GM12878 (cell line): ENCODE measurements around the gene CNNM2. TPM values are rescaled to one million over a fixed set of nuclear protein-coding genes. Genes with fewer than 3 reads are reported as not detected.

Experiments
- ATAC-seq: fragments of 200-7000 bp; cut with Tn5 transposase; 3 replicates; pipeline ENCODE4 v1.9.1; 2020; ENCODE audit warnings: mild to moderate bottlenecking, moderate library complexity
- BruUV-seq: library from RNA; stranded (reverse); fragments of 400-500 nt; replicated peaks from 2 replicates; lab custom pipeline; 2021; lab: Mats Ljungman, UMichigan
- CTCF ChIA-PET: fragments of 300-600 bp; sonication (Branson Sonifier 250); formaldehyde crosslinking; extraction: SDS; loops from one replicate; lab custom pipeline; 2021; ENCODE audit warnings: inconsistent platforms; lab: Yijun Ruan, JAX
- POLR2A ChIA-PET: fragments of 350-600 bp; formaldehyde crosslinking; extraction: SDS; loops from one replicate; lab custom pipeline; 2021; ENCODE audit warnings: inconsistent platforms; lab: Charles Lee
- RAD21 ChIA-PET: fragments of 300-600 bp; sonication (Branson Sonifier 250); formaldehyde crosslinking; loops from one replicate; lab custom pipeline; 2023; ENCODE audit warnings: antibody characterized with exemption; ENCODE audit not compliant: unreplicated experiment; lab: Charles Lee
- SMC1A ChIA-PET: fragments of 300-600 bp; sonication (Branson Sonifier 250); formaldehyde crosslinking; loops from one replicate; lab custom pipeline; 2023; ENCODE audit not compliant: unreplicated experiment, uncharacterized antibody; lab: Charles Lee
- DNase-seq: peaks from one replicate; pipeline ENCODE4 v3.0.0-alpha.2; 2011; ENCODE audit warnings: low read depth, low spot score
- FAIRE-seq: peaks from 3 replicates; lab custom pipeline; 2011; peaks lifted over from hg19 to GRCh38; lab: Jason Lieb, UNC
- H2AFZ ChIP-seq: 2 replicates; pipeline ENCODE4 v1.6.0; 2011; ENCODE audit warnings: low read depth, low read length, control low read depth; ENCODE audit not compliant: control insufficient read depth
- H3K27ac ChIP-seq: 2 replicates; pipeline ENCODE4 v1.5.1; 2011; ENCODE audit warnings: control low read depth; ENCODE audit not compliant: control insufficient read depth, insufficient read depth
- H3K27me3 ChIP-seq, 2 experiments: replicated peaks in 1 of 2; 2 replicates each; pipeline versions ENCODE4 v1.6.0 to v1.6.1; 2011; ENCODE audit warnings: low read length in 1 of 2; ENCODE audit not compliant: control insufficient read depth in 2 of 2, insufficient read depth in 2 of 2
- H3K36me3 ChIP-seq, 2 experiments: 2 replicates each; pipeline ENCODE4 v1.5.1; 2011; ENCODE audit warnings: low read length in 1 of 2; ENCODE audit not compliant: control insufficient read depth in 2 of 2, insufficient read depth in 2 of 2
- H3K4me1 ChIP-seq: 2 replicates; pipeline ENCODE4 v1.6.1; 2011; ENCODE audit warnings: mild to moderate bottlenecking, low read length, moderate library complexity, mixed read lengths; ENCODE audit not compliant: control insufficient read depth, insufficient read depth
- H3K4me2 ChIP-seq: 2 replicates; pipeline ENCODE4 v1.6.0; 2011; ENCODE audit warnings: control low read depth; ENCODE audit not compliant: control insufficient read depth, insufficient read depth
- H3K4me3 ChIP-seq: fragments of 200-600 bp; sonication (generic); 2 replicates; pipeline ENCODE4 v1.5.1; 2016
- H3K79me2 ChIP-seq: 2 replicates; pipeline ENCODE4 v1.6.0; 2011; ENCODE audit warnings: low read length; ENCODE audit not compliant: control insufficient read depth, insufficient read depth
- H3K9ac ChIP-seq: 2 replicates; pipeline ENCODE4 v1.8.0; 2011; ENCODE audit warnings: low read length, control low read depth, mixed read lengths; ENCODE audit not compliant: control insufficient read depth, insufficient read depth
- H3K9me3 ChIP-seq: replicated peaks from 3 replicates; pipeline ENCODE4 v1.5.1; 2011; ENCODE audit warnings: mild to moderate bottlenecking, low read length; ENCODE audit not compliant: control insufficient read depth, insufficient read depth
- H4K20me1 ChIP-seq: 2 replicates; pipeline ENCODE4 v1.6.0; 2011; ENCODE audit not compliant: control insufficient read depth, insufficient read depth
- BCL11A ChIP-seq: IDR thresholded peaks from 2 replicates; pipeline ENCODE4 v1.6.1; 2011; ENCODE audit warnings: low read depth, low read length
- GABPA ChIP-seq: IDR thresholded peaks from 2 replicates; pipeline ENCODE4 v1.6.1; 2014; ENCODE audit warnings: antibody characterized with exemption, low read depth, mild to moderate bottlenecking, inconsistent platforms
- HCFC1 ChIP-seq: fragments of 150-350 bp; IDR thresholded peaks from 2 replicates; pipeline ENCODE4 v1.6.1; 2014; ENCODE audit warnings: low read length
- JUND ChIP-seq: IDR thresholded peaks from 2 replicates; pipeline ENCODE4 v1.6.1; 2012; ENCODE audit warnings: low read depth, mild to moderate bottlenecking, low read length, improper control_type of control experiment, moderate library complexity
- KDM1A ChIP-seq: fragments of 200-600 bp; sonication (generic); IDR thresholded peaks from 2 replicates; pipeline ENCODE4 v1.6.1; 2016; ENCODE audit warnings: borderline replicate concordance
- MEF2B ChIP-seq: fragments of 450-650 bp; IDR thresholded peaks from 2 replicates; pipeline ENCODE4 v1.6.1; 2018; ENCODE audit warnings: mild to moderate bottlenecking, moderate library complexity; ENCODE audit not compliant: partially characterized antibody, poor library complexity, severe bottlenecking
- RB1 ChIP-seq: fragments of 450-650 bp; formaldehyde crosslinking; IDR thresholded peaks from 2 replicates; pipeline ENCODE4 v1.6.1; 2017; ENCODE audit warnings: mild to moderate bottlenecking, borderline replicate concordance
- SP1 ChIP-seq: IDR thresholded peaks from one replicate; pipeline ENCODE4 v1.6.1; 2011; ENCODE audit warnings: low read depth, low read length
- TCF7 ChIP-seq: IDR thresholded peaks from 2 replicates; pipeline ENCODE4 v1.6.1; 2014; ENCODE audit warnings: antibody characterized with exemption, borderline replicate concordance
- ZNF217 ChIP-seq: fragments of 450-650 bp; IDR thresholded peaks from 2 replicates; pipeline ENCODE4 v1.6.1; 2017; ENCODE audit warnings: antibody characterized with exemption, mild to moderate bottlenecking
- ZNF274 ChIP-seq: IDR thresholded peaks from one replicate; pipeline ENCODE4 v1.8.0; 2011; ENCODE audit not compliant: insufficient read length, insufficient read depth
- ZNF622 ChIP-seq: fragments of 450-650 bp; IDR thresholded peaks from 2 replicates; pipeline ENCODE4 v1.6.1; 2017; ENCODE audit warnings: mild to moderate bottlenecking, inconsistent platforms
- WGBS: methylation state at CpG from one replicate; pipeline ENCODE4 v1.1.6; 2016; ENCODE audit warnings: low lambda C conversion rate; ENCODE audit not compliant: insufficient replicate concordance, insufficient coverage; ENCODE audit errors: missing lambda C conversion rate; 5-methylcytosine and 5-hydroxymethylcytosine counted together
- in situ Hi-C: fragments of 300-500 bp; cut with MboI; formaldehyde crosslinking; loops from 9 replicates; pipeline ENCODE4 v1.14.3; 2018; ENCODE audit warnings: mixed read lengths
- intact Hi-C: fragments of 100-400 bp; cut with micrococcal nuclease; formaldehyde crosslinking; loops from one replicate; pipeline ENCODE4 v1.14.2; 2022; ENCODE audit not compliant: unreplicated experiment
- polyA plus RNA-seq, 11 experiments: library from polyadenylated mRNA; depleted of rRNA in 4 of 11; unstranded in 6 of 11; stranded (reverse) in 5 of 11; fragments of >200 nt; fragmentation: Nextera tagmentation in 4 of 11; fragmentation: Illumina TruSeq in 1 of 11; extraction: Ambion mirVana in 4 of 11; extraction: Trizol in 1 of 11; gene quantifications; 1 replicate in 1 of 11; 2 replicates in 10 of 11; pipeline versions ENCODE4 v1.2.1 to v1.2.3, GENCODE V29; 2011 to 2016; ENCODE audit warnings: inconsistent platforms in 2 of 11, missing spikeins in 2 of 11, low read depth in 1 of 11
- total RNA-seq, 4 experiments: library from RNA; depleted of rRNA in 3 of 4; stranded (reverse); fragments of >200 nt in 3 of 4; fragmentation: Illumina TruSeq in 1 of 4; extraction: Trizol in 1 of 4; gene quantifications; 2 replicates each; pipeline versions ENCODE4 v1.2.1 to v1.2.3, GENCODE V29; 2013 to 2021
- TF ChIP-seq, protein P1 (sequence below): fragments of 450-650 bp; IDR thresholded peaks from 2 replicates; pipeline ENCODE4 v1.6.1; 2017; ENCODE audit warnings: borderline replicate concordance

CNNM2 gene
- total and polyA plus RNA-seq, 10 of the 15 experiments (the other 5 are each of a cell fraction or from before 2014, with no cell fraction given): 0.18 to 7.3 (median 2.5) TPM

DNA sequence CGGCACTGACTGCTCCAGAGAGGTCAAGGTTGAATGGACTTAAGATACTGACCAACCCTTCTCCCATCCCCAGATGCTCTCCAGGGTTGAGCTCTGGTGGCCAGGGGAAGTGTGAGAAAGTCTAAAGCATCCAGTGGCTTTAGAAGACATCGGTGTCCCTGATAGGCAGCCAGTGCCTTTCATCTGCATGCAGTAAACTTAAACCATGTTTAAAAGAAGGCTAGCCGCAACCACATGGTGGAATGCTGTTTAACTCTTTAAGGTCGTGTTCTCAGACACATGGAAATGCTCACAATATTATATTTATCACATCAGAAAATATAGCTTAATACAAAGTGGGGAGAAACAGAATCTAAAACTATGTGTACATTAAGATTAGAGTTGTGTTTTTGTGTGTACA, 137.0 kb downstream of the CNNM2 start (continued):
- no peak for TF ChIP-seq ZNF274
- TF ChIP-seq JUND: no peak
- no peak for TF ChIP-seq TCF7
- no peak for TF ChIP-seq MEF2B
- TF ChIP-seq BCL11A: no peak
- TF ChIP-seq GABPA: no peak
- TF ChIP-seq RB1: no peak
- TF ChIP-seq ZNF622: no peak
- TF ChIP-seq, protein P1, sequence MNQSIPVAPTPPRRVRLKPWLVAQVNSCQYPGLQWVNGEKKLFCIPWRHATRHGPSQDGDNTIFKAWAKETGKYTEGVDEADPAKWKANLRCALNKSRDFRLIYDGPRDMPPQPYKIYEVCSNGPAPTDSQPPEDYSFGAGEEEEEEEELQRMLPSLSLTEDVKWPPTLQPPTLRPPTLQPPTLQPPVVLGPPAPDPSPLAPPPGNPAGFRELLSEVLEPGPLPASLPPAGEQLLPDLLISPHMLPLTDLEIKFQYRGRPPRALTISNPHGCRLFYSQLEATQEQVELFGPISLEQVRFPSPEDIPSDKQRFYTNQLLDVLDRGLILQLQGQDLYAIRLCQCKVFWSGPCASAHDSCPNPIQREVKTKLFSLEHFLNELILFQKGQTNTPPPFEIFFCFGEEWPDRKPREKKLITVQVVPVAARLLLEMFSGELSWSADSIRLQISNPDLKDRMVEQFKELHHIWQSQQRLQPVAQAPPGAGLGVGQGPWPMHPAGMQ: no peak
- TF ChIP-seq ZNF217: no peak

DNA sequence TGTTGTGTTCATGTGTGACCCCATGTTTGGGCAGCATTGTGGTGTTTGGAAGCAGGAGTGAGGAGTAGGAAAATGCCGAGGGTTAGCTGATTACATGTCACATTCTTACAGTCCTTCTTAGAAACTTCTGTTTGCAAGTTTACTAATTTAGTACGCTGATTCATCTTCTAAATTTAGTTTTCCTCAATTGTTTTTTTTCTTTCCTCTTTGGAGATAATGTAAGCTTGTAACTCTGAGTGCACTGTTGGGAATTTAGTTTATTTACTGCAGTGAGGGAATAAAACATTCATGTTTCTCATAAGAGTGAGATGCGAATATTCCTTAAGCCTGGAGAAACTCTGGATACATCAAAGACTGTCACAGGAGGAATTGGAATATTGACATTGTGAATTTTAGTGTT, 139.9 kb downstream of the CNNM2 start:
- intact Hi-C loops: no loop called here
- ATAC-seq: no peak
- in situ Hi-C loops: no loop called here

More for the DNA sequence above, 139.9 kb downstream of the CNNM2 start:
- Histone ChIP-seq H3K36me3 (no peaks in the 10 kb centered on the region), H3K4me2 (no peak overlapping the region), H3K4me3 (no peak overlapping the region), H3K27ac (no peak overlapping the region), H3K4me1 (no peaks in the 10 kb centered on the region), H4K20me1 (no peaks in the 10 kb centered on the region), H3K27me3 (no peaks in the 10 kb centered on the region), H3K79me2 (no peaks in the 10 kb centered on the region), H3K9ac (no peak overlapping the region), H2AFZ (no peak overlapping the region), H3K9me3 (no peaks in the 10 kb centered on the region)
- ChIA-PET POLR2A (interaction anchor here (0.9 kb wide), 1 partner anchor 140 kb away, joined by 3 read pairs; the partner anchor contains the start of gene CNNM2), RAD21 (interaction anchor here (1.4 kb wide), 1 partner anchor 140 kb away, joined by 4 read pairs; the partner anchor contains the start of gene CNNM2), CTCF (interaction anchor here (0.8 to 1.3 kb wide), 5 partner anchors 9 to 222 kb away, joined by 3 to 6 read pairs (median 3); partner anchors contain the start of gene CNNM2), SMC1A (interaction anchor here (1.1 kb wide), 1 partner anchor 140 kb away, joined by 7 read pairs; the partner anchor contains the start of gene CNNM2)
- WGBS: 67% methylated on average over 3 of the region's 3 CpGs
- BruUV-seq: no TSS peak
- DNase-seq (no peak), FAIRE-seq (no peak)
- TF ChIP-seq KDM1A: no peak
- TF ChIP-seq SP1: no peak
- TF ChIP-seq HCFC1: no peak
